HEK293T (cell line): ENCODE data around the gene ATG3.

ENCODE experiments used
- BHLHE40 ChIP-seq: fragments of 450-650 bp; IDR thresholded peaks from 2 replicates; pipeline ENCODE4 v1.6.1; 2016; ENCODE audit warnings: mild to moderate bottlenecking, moderate library complexity, borderline replicate concordance
- ELF4 ChIP-seq: fragments of 450-650 bp; IDR thresholded peaks from 2 replicates; pipeline ENCODE4 v1.6.1; 2017; ENCODE audit warnings: antibody characterized with exemption
- FOXK2 ChIP-seq: fragments of 450-650 bp; IDR thresholded peaks from 2 replicates; pipeline ENCODE4 v1.6.1; 2016; ENCODE audit warnings: mild to moderate bottlenecking
- FOXM1 ChIP-seq: fragments of 450-650 bp; IDR thresholded peaks from 2 replicates; pipeline ENCODE4 v1.6.1; 2017; ENCODE audit warnings: mild to moderate bottlenecking, borderline replicate concordance
- HDGF ChIP-seq: fragments of 450-650 bp; IDR thresholded peaks from 2 replicates; pipeline ENCODE4 v1.6.1; 2017; ENCODE audit warnings: antibody characterized with exemption, borderline replicate concordance
- LEF1 ChIP-seq: fragments of 450-650 bp; IDR thresholded peaks from 2 replicates; pipeline ENCODE4 v1.6.1; 2017; ENCODE audit warnings: mild to moderate bottlenecking, borderline replicate concordance
- SP1 ChIP-seq: fragments of 450-650 bp; IDR thresholded peaks from 2 replicates; pipeline ENCODE4 v1.6.1; 2017
- ZNF384 ChIP-seq: fragments of 450-650 bp; IDR thresholded peaks from 2 replicates; pipeline ENCODE4 v1.6.1; 2016

DNA sequence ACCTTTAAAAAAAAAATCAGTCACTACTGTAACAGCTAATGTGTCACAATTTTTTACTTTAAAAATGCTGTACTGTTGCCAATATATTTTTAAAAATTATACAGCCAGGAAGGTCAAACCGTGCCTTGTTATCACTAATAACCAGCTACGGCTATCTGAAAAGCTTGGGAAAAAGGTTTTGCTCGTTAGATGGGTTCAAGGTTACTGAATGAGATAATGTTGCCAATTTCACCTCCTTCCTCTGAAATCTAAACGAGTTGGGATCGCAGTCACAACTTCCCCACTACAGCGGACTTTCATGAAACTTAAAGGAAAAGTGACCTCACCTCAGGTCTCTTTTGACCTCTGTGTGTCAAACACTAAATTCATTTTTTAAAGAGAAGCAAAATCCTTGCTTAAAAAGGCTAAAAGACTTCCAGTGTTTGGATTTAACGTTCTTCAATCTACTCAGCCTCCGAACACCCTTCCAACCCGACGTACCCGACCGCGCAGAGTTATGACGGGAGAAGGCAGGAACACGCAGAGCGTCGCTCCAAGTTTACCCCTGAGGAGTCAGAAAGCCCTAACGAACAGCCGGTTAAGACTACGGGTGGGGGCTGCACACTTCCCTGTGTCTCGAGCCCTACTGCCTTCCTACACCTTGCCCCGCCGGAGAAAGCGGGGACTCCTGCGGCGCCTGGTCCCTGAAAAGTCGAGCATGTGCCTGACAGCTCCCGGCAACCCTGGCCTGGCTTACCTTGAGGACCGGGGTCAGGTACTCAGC is 860 bp downstream of the ATG3 start:
- TF ChIP-seq BHLHE40, result no peak
- no peak for TF ChIP-seq FOXK2
- TF ChIP-seq FOXM1, result no peak
- no peak for TF ChIP-seq LEF1
- TF ChIP-seq SP1, result no peak
- no peak for TF ChIP-seq ELF4
- no peak for TF ChIP-seq HDGF
- no peak for TF ChIP-seq ZNF384
